Measurements from ENCODE around the gene APOA5.
"Not testable (repeated sequence)": the region's sequence is repeated elsewhere in the genome, so short reads cannot be mapped to it uniquely, and the experiment has no call there.

Gene APOA5

GRCh38 chr11:116804001-116804400 lies 12.3 kb upstream of the APOA5 start:
- Mint-ChIP-seq H3K36me3 (ENCODE audit: low read depth) (no peaks in the 10 kb centered on the region), H3K4me3 (no peak overlapping the region), H3K4me1 (no peaks in the 10 kb centered on the region), H3K27ac (no peak overlapping the region), H3K9me3 (no peaks in the 10 kb centered on the region), H3K27me3 (ENCODE audit: low read depth, poor library complexity) (peaks cover 27% of the 10 kb centered on the region)
- TF ChIP-seq CTCF (IDR thresholded peaks at IDR 0.05) = no peak
- no peak for DNase-seq

- not testable (repeated sequence) for H3K4me1 Mint-ChIP-seq; H3K9me3 Mint-ChIP-seq; H3K27ac Mint-ChIP-seq; H3K36me3 Mint-ChIP-seq (ENCODE audit: low read depth); H3K4me3 Mint-ChIP-seq; DNase-seq
- H3K27me3 Mint-ChIP-seq (ENCODE audit: low read depth, poor library complexity) = peaks cover 24% of the 10 kb centered on the region
Observed at GRCh38 chr11:116801662-116802061, 10.0 kb upstream of the APOA5 start.

- no peak overlapping the region for H3K27ac Mint-ChIP-seq
Observed at GRCh38 chr11:116800610-116801009, 8.9 kb upstream of the APOA5 start.

GRCh38 chr11:116798368-116798767 lies 6.7 kb upstream of the APOA5 start:
- H3K36me3 Mint-ChIP-seq (ENCODE audit: low read depth) = no peaks in the 10 kb centered on the region
- H3K27ac Mint-ChIP-seq = no peak overlapping the region
- H3K4me3 Mint-ChIP-seq = no peak overlapping the region
- peaks cover 22% of the 10 kb centered on the region for H3K27me3 Mint-ChIP-seq (ENCODE audit: low read depth, poor library complexity)
- H3K4me1 Mint-ChIP-seq = no peaks in the 10 kb centered on the region
- TF ChIP-seq CTCF (IDR thresholded peaks at IDR 0.05) = no peak
- no peaks in the 10 kb centered on the region for H3K9me3 Mint-ChIP-seq
- DNase-seq = no peak

More at GRCh38 chr11:116800610-116801009, 8.9 kb upstream of the APOA5 start:
- no peak for TF ChIP-seq CTCF (IDR thresholded peaks at IDR 0.05)
- Mint-ChIP-seq H3K9me3 (no peaks in the 10 kb centered on the region), H3K4me3 (no peak overlapping the region), H3K4me1 (no peaks in the 10 kb centered on the region), H3K27me3 (ENCODE audit: low read depth, poor library complexity) (peaks cover 26% of the 10 kb centered on the region), H3K36me3 (ENCODE audit: low read depth) (no peaks in the 10 kb centered on the region)
- DNase-seq = no peak

- TF ChIP-seq CTCF (IDR thresholded peaks at IDR 0.05) = no peak
- no peaks in the 10 kb centered on the region for H3K9me3 Mint-ChIP-seq
- H3K36me3 Mint-ChIP-seq (ENCODE audit: low read depth) = no peaks in the 10 kb centered on the region
- no peak for DNase-seq
- peaks cover 4% of the 10 kb centered on the region for H3K4me1 Mint-ChIP-seq
- H3K27ac Mint-ChIP-seq = no peak overlapping the region
- H3K4me3 Mint-ChIP-seq = no peak overlapping the region
- peaks cover 19% of the 10 kb centered on the region for H3K27me3 Mint-ChIP-seq (ENCODE audit: low read depth, poor library complexity)
Observed at GRCh38 chr11:116797816-116798215, 6.1 kb upstream of the APOA5 start.

- H3K9me3 Mint-ChIP-seq = no peaks in the 10 kb centered on the region
- no peak overlapping the region for H3K27ac Mint-ChIP-seq
- no peak for DNase-seq
- H3K36me3 Mint-ChIP-seq (ENCODE audit: low read depth) = no peaks in the 10 kb centered on the region
- peaks cover 14% of the 10 kb centered on the region for H3K27me3 Mint-ChIP-seq (ENCODE audit: low read depth, poor library complexity)
- peaks cover 11% of the 10 kb centered on the region for H3K4me1 Mint-ChIP-seq
- no peak overlapping the region for H3K4me3 Mint-ChIP-seq
- no peak for TF ChIP-seq CTCF (IDR thresholded peaks at IDR 0.05)
Observed at GRCh38 chr11:116796548-116796947, 4.9 kb upstream of the APOA5 start.

Measured in nephron progenitor cell (in vitro differentiated cells).